DOHH2 (cell line): ENCODE results near the gene WNT9B.

Experiments
- H3F3A ChIP-seq: fragments of 200-600 bp; sonication (generic), shearing (Covaris generic); 2 replicates; pipeline ENCODE4 v1.6.0; 2016; ENCODE audit warnings: antibody characterized with exemption, mild to moderate bottlenecking; ENCODE audit not compliant: control insufficient read depth, insufficient read depth
- H3K27ac ChIP-seq: fragments of 200-600 bp; sonication (generic); 2 replicates; pipeline ENCODE4 v1.5.1; 2014; ENCODE audit warnings: low read depth, mild to moderate bottlenecking, low read length, moderate library complexity
- H3K27me3 ChIP-seq: fragments of 200-600 bp; sonication (generic); 2 replicates; pipeline ENCODE4 v1.6.1; 2014; ENCODE audit warnings: mild to moderate bottlenecking, low read length, mixed read lengths; ENCODE audit not compliant: control insufficient read depth
- H3K36me3 ChIP-seq: fragments of 200-600 bp; sonication (generic); 2 replicates; pipeline ENCODE4 v1.6.1; 2014; ENCODE audit warnings: mild to moderate bottlenecking, low read length, moderate library complexity, mixed read lengths; ENCODE audit not compliant: control insufficient read depth
- H3K4me1 ChIP-seq: fragments of 200-600 bp; sonication (generic); 2 replicates; pipeline ENCODE4 v1.6.1; 2014; ENCODE audit warnings: mild to moderate bottlenecking, low read length, mixed read lengths; ENCODE audit not compliant: control insufficient read depth
- H3K4me2 ChIP-seq: fragments of 200-600 bp; sonication (generic); 2 replicates; pipeline ENCODE4 v1.6.0; 2014; ENCODE audit warnings: mild to moderate bottlenecking, low read length, moderate library complexity
- H3K4me3 ChIP-seq: fragments of 200-600 bp; sonication (generic); 2 replicates; pipeline ENCODE4 v1.5.1; 2014; ENCODE audit warnings: mild to moderate bottlenecking, low read length, mixed read lengths
- H3K79me2 ChIP-seq: fragments of 200-600 bp; sonication (generic); 2 replicates; pipeline ENCODE4 v1.6.1; 2014; ENCODE audit warnings: mild to moderate bottlenecking, low read length, mixed read lengths; ENCODE audit not compliant: control insufficient read depth
- H3K9me2 ChIP-seq: fragments of 200-600 bp; sonication (generic); replicated peaks from 2 replicates; pipeline ENCODE4 v1.6.1; 2014; ENCODE audit warnings: mild to moderate bottlenecking, low read length, mixed read lengths; ENCODE audit not compliant: control insufficient read depth
- H3K9me3 ChIP-seq: fragments of 200-600 bp; sonication (generic); 2 replicates; pipeline ENCODE4 v1.6.1; 2014; ENCODE audit warnings: antibody characterized with exemption, low read length, mixed read lengths; ENCODE audit not compliant: control insufficient read depth, insufficient read depth
- H4K20me1 ChIP-seq: fragments of 200-600 bp; sonication (generic); 2 replicates; pipeline ENCODE4 v1.6.0; 2014; ENCODE audit warnings: low read depth, mild to moderate bottlenecking, antibody characterized with exemption, low read length, moderate library complexity; ENCODE audit not compliant: control insufficient read depth, insufficient read depth
- EZH2phosphoT487 ChIP-seq: fragments of 200-600 bp; sonication (generic); IDR thresholded peaks from 2 replicates; pipeline ENCODE4 v1.6.1; 2017; ENCODE audit warnings: borderline replicate concordance, mild to moderate bottlenecking, antibody characterized with exemption, low read length, moderate library complexity, mixed read lengths
- TF ChIP-seq, protein P1 (sequence below): fragments of 200-600 bp; sonication (generic); IDR thresholded peaks from one replicate; pipeline ENCODE4 v1.5.1; 2014; ENCODE audit warnings: antibody characterized with exemption, mild to moderate bottlenecking, low read depth, low read length; ENCODE audit not compliant: poor library complexity, severe bottlenecking

WNT9B gene

DNA sequence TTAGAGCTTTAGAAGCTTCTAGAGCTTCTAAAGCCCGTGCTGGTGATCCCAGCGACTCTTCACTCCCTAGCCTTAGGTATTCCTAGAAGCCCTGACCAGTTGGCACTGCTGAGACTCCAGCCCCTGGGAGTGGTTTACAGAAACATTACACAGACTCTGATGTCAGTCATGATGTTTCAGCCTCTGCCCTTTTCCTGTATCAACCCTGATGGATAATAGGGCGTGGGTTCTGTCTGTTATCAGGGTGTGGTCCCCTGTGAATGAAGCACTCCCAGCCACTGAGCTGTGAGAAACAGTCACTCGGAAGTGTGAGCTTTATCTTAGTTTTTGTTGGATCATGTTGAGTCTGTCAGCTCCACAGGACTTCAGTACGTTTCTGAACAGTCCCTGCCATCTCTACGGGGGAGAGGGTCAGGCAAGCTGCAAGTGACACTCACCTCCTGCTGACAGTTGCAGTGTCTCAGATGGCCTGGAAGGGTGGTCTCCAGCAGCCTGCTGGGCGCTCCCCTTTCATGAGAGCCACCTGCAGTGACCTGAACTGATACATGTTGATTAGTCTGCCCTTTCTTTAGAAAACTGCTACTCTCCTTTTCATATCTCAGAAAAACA lies 84.4 kb downstream of the WNT9B start:
- H3K4me2 ChIP-seq, result no peak overlapping the region
- no peak overlapping the region for H3K4me3 ChIP-seq
- no peaks in the 10 kb centered on the region for H3K27me3 ChIP-seq
- no peaks in the 10 kb centered on the region for H3K4me1 ChIP-seq
- no peaks in the 10 kb centered on the region for H4K20me1 ChIP-seq
- H3K9me2 ChIP-seq, result no peaks in the 10 kb centered on the region
- peaks cover 91% of the 10 kb centered on the region for H3K36me3 ChIP-seq
- no peaks in the 10 kb centered on the region for H3K79me2 ChIP-seq
- H3K9me3 ChIP-seq, result no peaks in the 10 kb centered on the region
- H3K27ac ChIP-seq, result no peak overlapping the region
- peaks cover 6% of the 10 kb centered on the region for H3F3A ChIP-seq
- TF ChIP-seq EZH2phosphoT487, result no peak
- TF ChIP-seq, protein P1, sequence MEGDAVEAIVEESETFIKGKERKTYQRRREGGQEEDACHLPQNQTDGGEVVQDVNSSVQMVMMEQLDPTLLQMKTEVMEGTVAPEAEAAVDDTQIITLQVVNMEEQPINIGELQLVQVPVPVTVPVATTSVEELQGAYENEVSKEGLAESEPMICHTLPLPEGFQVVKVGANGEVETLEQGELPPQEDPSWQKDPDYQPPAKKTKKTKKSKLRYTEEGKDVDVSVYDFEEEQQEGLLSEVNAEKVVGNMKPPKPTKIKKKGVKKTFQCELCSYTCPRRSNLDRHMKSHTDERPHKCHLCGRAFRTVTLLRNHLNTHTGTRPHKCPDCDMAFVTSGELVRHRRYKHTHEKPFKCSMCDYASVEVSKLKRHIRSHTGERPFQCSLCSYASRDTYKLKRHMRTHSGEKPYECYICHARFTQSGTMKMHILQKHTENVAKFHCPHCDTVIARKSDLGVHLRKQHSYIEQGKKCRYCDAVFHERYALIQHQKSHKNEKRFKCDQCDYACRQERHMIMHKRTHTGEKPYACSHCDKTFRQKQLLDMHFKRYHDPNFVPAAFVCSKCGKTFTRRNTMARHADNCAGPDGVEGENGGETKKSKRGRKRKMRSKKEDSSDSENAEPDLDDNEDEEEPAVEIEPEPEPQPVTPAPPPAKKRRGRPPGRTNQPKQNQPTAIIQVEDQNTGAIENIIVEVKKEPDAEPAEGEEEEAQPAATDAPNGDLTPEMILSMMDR, result no peak
